Mesendoderm (in vitro differentiated cells): ENCODE data around the gene ZNF470. TPM values are rescaled to one million over a fixed set of nuclear protein-coding genes. Genes with fewer than 3 reads are reported as not detected.

Source experiments
- DNase-seq: peaks from one replicate; pipeline ENCODE4 v3.0.0; 2013
- H2AK5ac ChIP-seq: 2 replicates; pipeline ENCODE4 v1.6.1; 2013; ENCODE audit warnings: low read length, inconsistent platforms
- H2BK120ac ChIP-seq: 2 replicates; pipeline ENCODE4 v1.6.1; 2013; ENCODE audit warnings: low read depth, mild to moderate bottlenecking, low read length, moderate library complexity, mixed read lengths
- H2BK15ac ChIP-seq: replicated peaks from 2 replicates; pipeline ENCODE4 v1.6.1; 2013; ENCODE audit warnings: low read depth, mild to moderate bottlenecking, moderate library complexity
- H2BK5ac ChIP-seq: 2 replicates; pipeline ENCODE4 v1.6.1; 2013; ENCODE audit warnings: low read length, inconsistent platforms
- H3K18ac ChIP-seq: 2 replicates; pipeline ENCODE4 v1.6.1; 2013; ENCODE audit warnings: mild to moderate bottlenecking, low read length, mixed read lengths
- H3K23ac ChIP-seq: one replicate; pipeline ENCODE4 v1.6.1; 2013; ENCODE audit warnings: low read length
- H3K27ac ChIP-seq: 2 replicates; pipeline ENCODE4 v1.5.1; 2013; ENCODE audit warnings: low read depth, mild to moderate bottlenecking, inconsistent platforms, low read length, moderate library complexity
- H3K27me3 ChIP-seq: 2 replicates; pipeline ENCODE4 v1.6.1; 2013; ENCODE audit warnings: low read length, control low read depth, mild to moderate bottlenecking, inconsistent platforms; ENCODE audit not compliant: insufficient read depth, poor library complexity
- H3K36me3 ChIP-seq: 2 replicates; pipeline ENCODE4 v1.6.1; 2013; ENCODE audit warnings: low read length, inconsistent platforms; ENCODE audit not compliant: control insufficient read depth, insufficient read depth
- H3K4ac ChIP-seq: one replicate; pipeline ENCODE4 v1.6.1; 2013; ENCODE audit warnings: low read depth, mild to moderate bottlenecking, low read length, moderate library complexity
- H3K4me1 ChIP-seq: 2 replicates; pipeline ENCODE4 v1.6.1; 2013; ENCODE audit warnings: low read depth, low read length, inconsistent platforms; ENCODE audit not compliant: control insufficient read depth
- H3K4me2 ChIP-seq: 2 replicates; pipeline ENCODE4 v1.6.1; 2013; ENCODE audit warnings: low read length
- H3K4me3 ChIP-seq: 2 replicates; pipeline ENCODE4 v1.5.1; 2013; ENCODE audit warnings: mild to moderate bottlenecking, low read length
- H3K56ac ChIP-seq: one replicate; pipeline ENCODE4 v1.6.1; 2013; ENCODE audit warnings: low read length
- H3K79me1 ChIP-seq: 2 replicates; pipeline ENCODE4 v1.6.1; 2013; ENCODE audit warnings: low read length, inconsistent platforms
- H3K79me2 ChIP-seq: 2 replicates; pipeline ENCODE4 v1.6.1; 2013; ENCODE audit warnings: mild to moderate bottlenecking, low read length; ENCODE audit not compliant: control insufficient read depth, insufficient read depth
- H3K9ac ChIP-seq: 2 replicates; pipeline ENCODE4 v1.6.1; 2013; ENCODE audit warnings: low read length, inconsistent platforms
- H4K5ac ChIP-seq: one replicate; pipeline ENCODE4 v1.6.1; 2013; ENCODE audit warnings: low read length
- H4K8ac ChIP-seq: one replicate; pipeline ENCODE4 v1.6.1; 2013; ENCODE audit warnings: low read depth, mild to moderate bottlenecking, control low read depth, low read length, moderate library complexity
- WGBS: extraction: QIAGEN DNeasy Blood & Tissue Kit; methylation state at CpG from one replicate; pipeline ENCODE4 v1.1.7; 2013; ENCODE audit warnings: low lambda C conversion rate, missing lambda C conversion rate; ENCODE audit not compliant: insufficient coverage; ENCODE audit errors: extremely low coverage; 5-methylcytosine and 5-hydroxymethylcytosine counted together
- polyA plus RNA-seq, 2 experiments: library from polyadenylated mRNA; stranded (reverse); fragments of 200-250 nt; gene quantifications; one replicate each; pipeline ENCODE4 v1.2.3, GENCODE V29; 2013

ZNF470 gene
- polyA plus RNA-seq (2013, experiment 1 of 2), result 4.7 TPM
- 4.6 TPM for polyA plus RNA-seq (2013, experiment 2 of 2)

GRCh38 chr19:56567274-56568120 is at the start of gene ZNF470:
Gene ZNF470 (plus strand): TSS chr19:56567468. CDS start chr19:56570312, 2,844 bp downstream.
- peak within 1 kb of the TSS; percentile 93 for H3K56ac ChIP-seq
- no peaks in the 10 kb centered on the region for H3K27me3 ChIP-seq
- peak within 1 kb of the TSS; percentile 82 for H3K4me2 ChIP-seq
- H2BK15ac ChIP-seq, result no peak within 1 kb of the TSS
- peaks cover 3% of the 10 kb centered on the region for H3K4me1 ChIP-seq
- no peak within 1 kb of the TSS for H2BK120ac ChIP-seq
- H3K4me3 ChIP-seq, result peak within 1 kb of the TSS; percentile 79
- peak within 1 kb of the TSS; percentile 6 for H3K27ac ChIP-seq
- H3K36me3 ChIP-seq, result peaks cover 3% of the 10 kb centered on the region
- no peak within 1 kb of the TSS for H3K4ac ChIP-seq
- H3K18ac ChIP-seq, result peak within 1 kb of the TSS; percentile 41
- no peak within 1 kb of the TSS for H2AK5ac ChIP-seq
- WGBS, result no CpG with 5 or more reads among the region's 66 CpGs
- H4K8ac ChIP-seq, result no peak within 1 kb of the TSS
- H3K9ac ChIP-seq, result peak within 1 kb of the TSS; percentile 84
- no peak within 1 kb of the TSS for H2BK5ac ChIP-seq
- peak; percentile 96 for DNase-seq
- H3K79me2 ChIP-seq, result no peaks in the 10 kb centered on the region
- no peak within 1 kb of the TSS for H3K23ac ChIP-seq
- no peak within 1 kb of the TSS for H4K5ac ChIP-seq
- H3K79me1 ChIP-seq, result no peaks in the 10 kb centered on the region

DNA sequence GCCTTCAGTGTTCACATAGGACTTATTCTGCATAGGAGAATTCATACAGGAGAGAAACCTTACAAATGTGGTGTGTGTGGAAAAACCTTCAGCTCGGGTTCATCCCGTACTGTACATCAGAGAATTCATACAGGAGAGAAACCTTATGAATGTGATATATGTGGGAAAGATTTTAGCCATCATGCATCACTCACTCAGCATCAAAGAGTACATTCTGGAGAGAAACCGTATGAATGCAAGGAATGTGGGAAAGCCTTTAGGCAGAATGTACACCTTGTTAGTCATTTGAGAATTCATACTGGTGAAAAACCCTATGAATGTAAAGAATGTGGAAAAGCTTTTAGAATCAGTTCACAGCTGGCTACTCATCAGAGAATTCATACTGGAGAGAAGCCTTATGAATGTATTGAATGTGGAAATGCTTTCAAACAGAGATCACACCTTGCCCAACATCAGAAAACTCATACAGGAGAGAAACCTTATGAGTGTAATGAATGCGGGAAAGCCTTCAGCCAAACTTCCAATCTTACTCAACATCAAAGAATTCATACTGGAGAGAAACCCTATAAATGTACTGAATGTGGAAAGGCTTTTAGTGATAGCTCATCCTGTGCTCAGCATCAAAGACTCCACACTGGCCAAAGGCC is 41.9 kb upstream of the ZNF470 start:
- Histone ChIP-seq H3K79me1 (no peaks in the 10 kb centered on the region), H3K4me2 (no peak overlapping the region), H3K27me3 (no peaks in the 10 kb centered on the region), H4K5ac (no peak overlapping the region), H3K9ac (no peak overlapping the region), H3K18ac (no peak overlapping the region), H3K4me1 (no peaks in the 10 kb centered on the region), H3K27ac (no peak overlapping the region), H3K23ac (no peak overlapping the region), H2BK5ac (no peak overlapping the region), H2AK5ac (no peak overlapping the region), H3K56ac (no peak overlapping the region), H4K8ac (no peak overlapping the region), H3K36me3 (no peaks in the 10 kb centered on the region), H2BK15ac (no peak overlapping the region), H3K4ac (no peak overlapping the region), H2BK120ac (no peak overlapping the region), H3K4me3 (no peak overlapping the region), H3K79me2 (no peaks in the 10 kb centered on the region)
- no peak for DNase-seq
- WGBS, result no CpG with 5 or more reads among the region's 4 CpGs

- Histone ChIP-seq H3K4ac (no peak overlapping the region), H3K56ac (no peak overlapping the region), H3K23ac (no peak overlapping the region), H4K5ac (no peak overlapping the region), H4K8ac (no peak overlapping the region), H2BK5ac (no peak overlapping the region), H3K27me3 (no peaks in the 10 kb centered on the region), H3K79me1 (no peaks in the 10 kb centered on the region), H2AK5ac (no peak overlapping the region), H3K4me1 (peaks cover 2% of the 10 kb centered on the region), H3K27ac (no peak overlapping the region), H2BK120ac (no peak overlapping the region), H3K18ac (no peak overlapping the region), H3K9ac (no peak overlapping the region), H2BK15ac (no peak overlapping the region), H3K4me2 (no peak overlapping the region), H3K4me3 (no peak overlapping the region), H3K79me2 (no peaks in the 10 kb centered on the region), H3K36me3 (no peaks in the 10 kb centered on the region)
- no CpG with 5 or more reads among the region's 3 CpGs for WGBS
- DNase-seq, result no peak
Observed at GRCh38 chr19:56537442-56537841, 29.8 kb upstream of the ZNF470 start.

GRCh38 chr19:56538254-56538760 is 29.0 kb upstream of the ZNF470 start:
- H3K4me3 ChIP-seq, result peak overlapping the region; percentile 77
- H2BK5ac ChIP-seq, result peak overlapping the region; percentile 88
- H3K23ac ChIP-seq, result no peak overlapping the region
- H3K27me3 ChIP-seq, result no peaks in the 10 kb centered on the region
- no peak overlapping the region for H4K5ac ChIP-seq
- H3K4me1 ChIP-seq, result peaks cover 2% of the 10 kb centered on the region
- peak overlapping the region; percentile 84 for H3K27ac ChIP-seq
- no peak overlapping the region for H4K8ac ChIP-seq
- no peaks in the 10 kb centered on the region for H3K79me2 ChIP-seq
- peak overlapping the region; percentile 44 for H3K18ac ChIP-seq
- no peak overlapping the region for H2BK120ac ChIP-seq
- no CpG with 5 or more reads among the region's 46 CpGs for WGBS
- H3K36me3 ChIP-seq, result no peaks in the 10 kb centered on the region
- H3K56ac ChIP-seq, result peak overlapping the region; percentile 97
- H2BK15ac ChIP-seq, result no peak overlapping the region
- H3K9ac ChIP-seq, result peak overlapping the region; percentile 85
- peak; percentile 94 for DNase-seq
- peak overlapping the region; percentile 56 for H3K4me2 ChIP-seq
- H3K4ac ChIP-seq, result peak overlapping the region; percentile 28
- H2AK5ac ChIP-seq, result no peak overlapping the region
- H3K79me1 ChIP-seq, result no peaks in the 10 kb centered on the region

- Histone ChIP-seq H3K79me2 (no peaks in the 10 kb centered on the region), H2AK5ac (no peak within 1 kb of the TSS), H2BK120ac (no peak within 1 kb of the TSS), H3K4me2 (peak within 1 kb of the TSS; percentile 97), H2BK15ac (no peak within 1 kb of the TSS), H3K36me3 (peaks cover 1% of the 10 kb centered on the region), H2BK5ac (peak within 1 kb of the TSS; percentile 88), H3K4me3 (peak within 1 kb of the TSS; percentile 77), H3K9ac (peak within 1 kb of the TSS; percentile 85), H3K79me1 (no peaks in the 10 kb centered on the region), H3K27me3 (no peaks in the 10 kb centered on the region), H3K4me1 (peaks cover 2% of the 10 kb centered on the region), H3K18ac (peak within 1 kb of the TSS; percentile 44), H3K4ac (peak within 1 kb of the TSS; percentile 28), H3K27ac (peak within 1 kb of the TSS; percentile 84), H4K8ac (no peak within 1 kb of the TSS), H3K23ac (no peak within 1 kb of the TSS), H4K5ac (no peak within 1 kb of the TSS), H3K56ac (peak within 1 kb of the TSS; percentile 97)
- DNase-seq, result peak; percentile 65
- WGBS, result no CpG with 5 or more reads among the region's 65 CpGs
Observed at GRCh38 chr19:56538761-56539263, 28.5 kb upstream of the ZNF470 start, which contains the start of gene ZFP28. Gene ZFP28 (plus strand): TSS chr19:56538948. CDS start chr19:56539019, 71 bp downstream.
